ENCODE results near the gene TNNC2.
A peak's percentile ranks its signal among the peaks of the same experiment; 100 is the strongest.

TNNC2 gene

DNA sequence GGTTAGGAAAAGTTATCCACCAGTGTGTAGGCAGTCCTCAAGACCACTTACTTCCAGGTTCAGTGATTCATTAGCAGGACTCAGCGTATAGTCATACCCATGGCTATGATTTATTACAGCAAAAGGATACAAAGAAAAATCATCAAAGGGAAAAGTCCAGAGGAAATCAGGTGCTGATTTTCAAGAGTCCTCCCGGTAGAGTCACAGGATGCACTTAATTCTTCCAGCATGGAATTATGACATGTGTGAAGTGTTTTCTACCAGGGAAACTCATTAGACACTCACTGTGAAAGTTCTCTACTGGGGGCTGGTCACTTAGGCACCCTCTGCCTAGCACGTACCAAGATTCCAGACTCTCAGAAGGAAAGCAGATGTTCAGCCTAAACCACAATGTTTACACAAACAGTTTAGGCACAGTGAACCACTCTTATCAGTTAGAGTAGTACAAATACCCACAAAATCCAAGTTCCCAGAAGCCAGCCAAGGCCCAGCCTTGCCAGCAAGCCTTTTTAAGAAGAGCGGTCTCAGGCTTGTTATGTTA is 45.7 kb downstream of the TNNC2 start:
- peak; percentile 55 for DNase-seq (ENCODE audit: low read depth)

DNA sequence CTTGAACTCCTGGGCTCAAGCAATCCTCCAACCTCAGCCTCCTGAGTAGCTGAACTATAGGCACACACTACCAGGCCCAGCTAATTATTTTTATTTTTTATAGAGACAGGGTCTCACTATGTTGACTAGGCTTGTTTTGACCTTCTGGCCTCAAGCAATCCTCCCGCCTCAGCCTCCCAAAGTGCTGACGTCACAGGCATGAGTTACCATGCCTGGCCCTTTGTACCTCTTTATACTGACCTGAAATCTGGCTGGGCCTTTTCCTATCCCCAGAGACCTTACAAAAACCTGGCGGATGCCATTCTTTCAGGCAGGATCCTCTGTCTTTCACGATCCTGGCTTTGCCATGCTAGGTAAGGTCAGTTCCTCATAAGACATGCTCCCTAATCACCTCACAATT is 47.0 kb downstream of the TNNC2 start:
- no peak for DNase-seq (ENCODE audit: low read depth)

DNA sequence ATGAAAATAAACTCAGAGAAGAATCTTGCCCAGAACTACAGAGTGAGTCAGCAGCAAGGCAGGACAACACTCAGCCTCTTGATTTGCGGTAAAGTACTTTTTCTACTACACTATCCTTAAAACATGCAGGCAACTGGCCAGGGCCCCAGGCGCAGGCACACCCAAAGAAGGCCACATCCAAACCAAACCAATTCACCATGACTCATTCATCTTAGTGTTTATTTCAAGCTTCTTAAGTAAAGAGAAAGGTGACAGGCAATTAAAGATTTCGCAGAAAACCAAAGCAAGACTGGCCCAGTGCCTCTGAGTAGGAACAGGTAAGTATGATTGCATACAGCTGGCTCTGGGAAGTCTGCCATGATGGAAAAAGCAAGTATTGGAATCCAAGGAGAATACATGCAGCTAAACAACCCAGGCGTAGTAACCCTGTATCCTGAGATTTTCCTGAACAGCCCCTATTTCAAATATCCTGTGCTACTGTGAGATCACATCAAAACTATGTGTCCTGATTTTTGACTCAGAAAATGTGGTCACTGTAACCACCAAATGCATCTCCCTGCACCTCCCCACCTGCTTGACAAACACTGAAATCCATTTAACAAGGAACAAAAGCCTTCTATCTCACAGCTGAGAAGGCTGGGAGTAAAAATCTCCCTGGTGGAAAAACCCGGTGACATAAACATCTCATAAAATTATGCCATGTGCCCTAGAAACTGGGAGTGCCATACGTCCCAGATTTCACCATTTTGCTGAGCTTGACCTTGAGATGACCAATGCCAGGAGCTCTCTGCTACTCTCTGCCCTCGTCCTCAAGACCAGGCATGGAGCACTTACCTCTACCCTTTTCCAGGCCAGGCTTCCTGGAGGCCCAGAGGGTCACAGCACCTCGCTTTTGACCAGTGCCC is 47.8 kb downstream of the TNNC2 start:
- DNase-seq (ENCODE audit: low read depth) = peak; percentile 98

DNA sequence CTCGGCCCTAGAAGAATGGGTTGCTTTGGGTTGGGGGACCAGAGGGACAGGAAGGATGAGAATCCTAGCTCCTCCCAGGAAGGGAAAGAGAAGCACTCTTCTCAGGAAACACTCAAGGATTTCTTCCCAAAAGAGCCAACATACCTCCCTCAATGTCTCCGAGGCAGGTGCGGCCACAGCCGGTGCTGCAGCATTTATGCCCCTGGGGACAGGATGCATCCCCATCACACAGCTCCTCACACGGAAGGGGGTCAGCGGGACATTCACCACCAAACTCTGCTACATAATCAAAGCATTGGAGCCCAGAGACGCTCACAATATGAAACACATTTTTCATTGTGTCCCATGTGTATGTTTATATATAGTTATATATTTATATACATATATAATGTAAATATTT is 50.2 kb downstream of the TNNC2 start:
- no peak for DNase-seq (ENCODE audit: low read depth)

DNA sequence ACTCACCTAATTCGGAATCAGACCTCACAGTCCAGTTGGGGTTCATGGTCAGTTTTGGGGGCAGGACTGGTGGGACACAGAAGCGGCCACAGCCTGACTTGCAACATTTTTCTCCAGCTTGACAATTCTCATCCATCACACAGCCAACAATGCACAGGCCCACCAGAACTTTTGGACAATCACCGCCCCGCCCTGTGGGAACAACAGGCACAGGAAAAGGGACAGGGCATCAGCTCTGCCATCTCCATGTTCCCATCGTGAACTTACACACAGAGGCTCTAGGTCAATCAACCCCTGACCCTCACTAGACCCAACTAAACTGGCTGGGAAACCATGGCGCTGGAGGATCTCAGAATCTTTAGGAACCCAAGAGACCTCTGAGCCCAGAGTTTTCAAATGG is 51.7 kb downstream of the TNNC2 start:
- no peak for DNase-seq (ENCODE audit: low read depth)

DNA sequence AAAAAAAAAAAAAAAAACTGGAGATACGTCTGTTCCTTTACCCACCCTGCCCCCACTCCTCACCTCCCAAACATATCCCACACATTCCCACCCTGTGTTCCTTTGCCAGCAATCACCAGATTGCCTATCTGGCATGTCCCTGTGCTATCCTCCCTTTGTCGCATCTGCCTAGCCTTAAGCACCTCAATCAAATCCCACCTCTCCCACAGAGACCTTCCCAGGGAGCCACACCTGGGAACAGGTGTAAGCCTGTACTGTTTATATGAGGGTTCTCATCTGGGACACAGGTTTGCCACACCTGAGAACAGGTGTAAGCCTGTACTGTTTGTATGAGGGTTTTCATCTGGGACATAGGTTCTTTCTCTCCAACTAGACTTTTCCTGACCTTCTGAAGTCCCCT is 52.2 kb downstream of the TNNC2 start:
- DNase-seq (ENCODE audit: low read depth) = no peak
